NCI-H1930 (cell line): Measurements from ENCODE around the gene CYSLTR1.
"Not testable (repeated sequence)": the region's sequence is repeated elsewhere in the genome, so short reads cannot be mapped to it uniquely, and the experiment has no call there.

Experiments used
- DNase-seq, 2 experiments: peaks; one replicate each; lab custom pipeline; 2025; lab: John Stamatoyannopoulos, UW

CYSLTR1 gene

GRCh38 chrX:78327370-78328086, at the start of gene CYSLTR1:
Gene CYSLTR1 (minus strand): TSS chrX:78327611. CDS start chrX:78273746, 53,865 bp downstream.
- no peak for DNase-seq

- no peak for DNase-seq
Observed at GRCh38 chrX:78377186-78377585, 49.8 kb upstream of the CYSLTR1 start.

GRCh38 chrX:78375894-78376293, 48.5 kb upstream of the CYSLTR1 start:
- no peak for DNase-seq

- no peak for DNase-seq
Observed at GRCh38 chrX:78366576-78366975, 39.2 kb upstream of the CYSLTR1 start.

- DNase-seq = no peak
Observed at GRCh38 chrX:78357342-78358055, 30.1 kb upstream of the CYSLTR1 start.

DNA sequence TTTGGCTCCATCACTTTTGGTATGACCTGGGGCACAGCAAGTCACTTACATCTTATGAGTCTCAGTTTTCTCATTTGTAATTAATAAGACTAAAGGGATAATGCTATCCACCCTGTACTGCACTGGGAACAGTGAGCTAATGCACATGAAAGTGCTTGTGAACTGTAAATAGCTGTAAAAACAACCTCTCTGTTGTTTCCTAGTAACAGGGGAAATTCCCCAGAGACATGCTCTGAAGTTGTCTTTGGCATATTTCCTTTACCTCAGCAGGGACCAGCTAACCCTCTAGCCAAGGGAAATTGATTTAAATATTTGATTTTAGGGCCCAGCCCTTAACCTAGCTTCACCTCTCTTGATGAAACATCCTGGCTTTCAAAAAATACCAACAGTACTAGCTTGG, 6.1 kb upstream of the CYSLTR1 start:
- DNase-seq = no peak

- DNase-seq = no peak
Observed at GRCh38 chrX:78331708-78332107, 4.3 kb upstream of the CYSLTR1 start.

DNA sequence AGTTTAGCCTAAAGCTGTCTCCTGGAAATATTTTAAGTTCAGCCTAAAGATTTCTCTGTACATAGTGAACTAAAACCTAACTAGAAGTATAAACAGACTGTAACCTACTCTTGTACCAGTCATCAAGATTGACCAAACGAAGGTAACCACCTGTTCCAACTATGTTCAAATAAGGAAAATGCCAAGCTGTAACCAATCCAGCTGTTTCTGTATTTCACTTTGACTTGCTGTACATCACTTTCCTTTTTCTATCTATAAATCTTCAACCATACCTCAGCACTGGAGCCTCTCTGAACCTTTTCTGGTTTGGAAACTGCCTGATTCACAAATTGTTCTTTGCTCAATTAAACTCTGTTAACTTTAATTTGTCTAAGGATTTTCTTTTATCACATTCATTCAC, 3.1 kb upstream of the CYSLTR1 start:
- no peak for DNase-seq

- DNase-seq = no peak
Observed at GRCh38 chrX:78330068-78330467, 2.7 kb upstream of the CYSLTR1 start.

- DNase-seq = no peak
Observed at GRCh38 chrX:78329486-78329885, 2.1 kb upstream of the CYSLTR1 start.

DNA sequence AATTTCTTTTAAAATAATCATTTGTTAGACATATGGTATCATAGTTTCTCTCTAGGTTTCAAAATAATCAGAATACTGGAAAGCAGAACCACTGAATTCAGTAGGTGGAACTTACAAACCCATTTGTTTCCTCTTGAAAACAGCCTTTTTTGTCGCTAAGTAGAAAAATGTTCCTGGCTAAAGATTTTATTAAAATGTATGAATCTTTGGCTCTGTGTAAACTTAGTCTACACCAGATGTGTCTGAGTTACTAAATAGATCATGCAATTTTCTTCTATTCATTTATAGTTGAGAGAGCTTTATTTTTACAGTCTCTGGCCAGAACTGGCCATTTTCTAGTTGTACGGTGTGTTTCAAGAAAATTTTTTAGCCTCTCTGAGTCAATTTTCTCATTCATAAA, 1.0 kb downstream of the CYSLTR1 start:
- DNase-seq = no peak

DNA sequence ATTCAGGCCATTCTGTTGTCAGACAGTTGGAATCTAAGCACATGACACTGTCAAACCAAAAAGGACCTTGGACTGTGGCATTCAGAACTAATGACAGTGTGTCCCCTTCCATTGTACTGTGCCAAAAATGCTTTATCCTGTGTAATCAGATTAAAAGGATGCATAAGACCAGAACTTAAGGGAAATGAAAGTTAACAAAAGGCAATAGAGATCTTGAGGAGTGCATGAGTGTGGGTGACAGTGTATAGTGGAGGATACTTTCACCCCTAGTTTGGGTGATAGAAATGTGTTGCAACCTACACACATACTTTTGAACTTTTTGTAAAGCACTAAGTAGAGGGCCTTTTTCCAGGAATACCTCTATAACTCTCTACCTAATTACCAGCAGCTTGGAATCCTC, 4.5 kb downstream of the CYSLTR1 start:
- DNase-seq = no peak

- no peak for DNase-seq
Observed at GRCh38 chrX:78321809-78322208, 5.6 kb downstream of the CYSLTR1 start.

GRCh38 chrX:78316265-78316664, 11.1 kb downstream of the CYSLTR1 start:
- no peak for DNase-seq

- DNase-seq = no peak
Observed at GRCh38 chrX:78315745-78316144, 11.7 kb downstream of the CYSLTR1 start.

DNA sequence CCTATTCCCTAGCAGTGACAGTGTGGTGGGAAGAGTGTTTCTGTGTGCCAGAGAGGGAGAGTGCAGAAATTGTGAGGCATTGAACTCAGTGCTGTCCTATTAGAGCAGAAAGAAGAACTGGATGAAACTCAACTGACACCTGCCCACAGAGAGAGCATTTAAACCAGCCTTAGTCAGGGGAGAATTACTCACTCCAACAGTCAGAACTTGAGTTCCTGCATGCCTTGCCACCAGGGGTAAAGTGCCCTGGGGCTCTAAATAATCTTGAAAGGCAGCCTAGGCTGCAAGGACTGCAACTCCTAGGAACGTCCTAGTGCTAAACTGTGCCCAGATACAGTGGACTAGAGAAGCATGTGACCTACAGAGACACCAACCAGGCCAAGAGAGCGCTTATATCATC, 12.8 kb downstream of the CYSLTR1 start:
- DNase-seq = no peak

DNA sequence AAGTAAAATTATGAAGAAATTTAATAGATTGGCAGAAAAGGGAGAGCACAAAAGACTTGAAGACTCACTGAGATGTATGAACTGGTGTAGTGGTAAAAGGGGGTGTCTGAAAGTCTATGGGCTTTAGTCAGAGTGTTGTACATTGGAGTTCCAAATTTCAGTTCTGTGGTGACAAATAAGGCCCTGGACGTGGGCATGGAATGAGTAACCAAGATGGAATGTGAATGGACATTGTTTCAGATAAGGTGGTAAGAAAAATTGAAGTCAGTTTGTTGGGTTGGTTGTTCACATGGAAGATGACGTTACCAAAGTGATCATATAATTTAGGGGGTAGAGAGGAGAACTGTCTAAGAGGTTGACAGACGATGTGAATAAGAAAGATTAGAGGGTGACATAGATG, 13.9 kb downstream of the CYSLTR1 start:
- DNase-seq = no peak

GRCh38 chrX:78307665-78308064, 19.7 kb downstream of the CYSLTR1 start:
- no peak for DNase-seq

- DNase-seq = no peak
Observed at GRCh38 chrX:78303086-78303485, 24.3 kb downstream of the CYSLTR1 start.

DNA sequence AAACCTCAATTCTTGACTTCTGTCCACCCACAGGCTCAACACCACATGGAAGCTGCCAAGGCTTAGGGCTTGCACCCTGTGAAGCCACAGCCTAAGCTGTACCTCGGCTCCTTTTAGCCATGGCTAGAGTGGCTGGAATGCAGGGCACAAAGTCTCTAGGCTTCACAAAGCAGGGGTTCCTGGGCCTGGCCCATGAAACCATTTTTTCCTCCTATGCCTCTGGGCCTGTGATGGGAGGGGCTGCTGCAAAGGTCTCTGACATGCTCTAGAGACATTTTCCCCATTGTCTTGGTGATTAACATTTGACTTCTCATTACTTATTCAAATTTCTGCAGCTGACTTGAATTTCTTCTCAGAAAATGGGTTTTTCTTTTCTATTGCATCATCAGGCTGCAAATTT, 26.5 kb downstream of the CYSLTR1 start:
- not testable (repeated sequence) for DNase-seq

DNA sequence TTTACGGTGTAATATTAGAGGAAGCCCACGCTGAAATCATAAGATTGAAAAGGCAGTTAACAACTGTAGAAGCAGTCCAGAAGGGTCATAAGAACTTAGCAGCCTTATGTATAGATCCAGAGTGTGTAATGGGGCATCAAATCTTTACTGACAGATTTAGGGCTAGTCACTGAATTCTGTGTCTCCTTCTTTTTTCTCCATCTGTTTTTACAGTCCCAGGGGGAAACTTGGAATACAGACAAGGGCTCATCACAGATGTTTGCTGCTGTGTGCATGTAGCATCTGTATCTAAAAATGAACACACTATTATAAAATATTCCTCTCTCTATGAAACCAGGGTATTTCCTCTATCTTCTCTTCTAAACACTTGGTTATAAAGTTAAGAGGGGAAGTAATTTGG, 43.9 kb downstream of the CYSLTR1 start:
- no peak for DNase-seq

DNA sequence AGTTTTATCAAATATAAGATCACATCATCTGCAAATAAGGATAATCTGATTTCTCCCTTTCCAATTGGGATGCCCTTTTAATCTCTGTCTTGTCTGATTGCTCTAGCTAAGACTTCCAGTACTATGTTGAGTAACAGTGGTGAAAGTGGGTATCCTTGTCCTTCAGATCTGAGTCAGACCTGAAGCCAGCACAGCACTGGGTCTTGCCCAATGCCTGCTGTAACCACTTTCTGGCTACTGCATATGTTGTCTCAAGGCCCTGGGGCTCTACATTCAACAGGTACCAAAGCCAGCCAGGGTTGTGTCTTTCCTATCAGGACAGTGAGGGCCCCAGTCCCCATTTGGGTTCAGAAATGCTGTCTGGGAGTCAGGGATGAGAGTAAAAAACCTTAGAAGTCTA, 90.3 kb downstream of the CYSLTR1 start:
- no peak for DNase-seq

- not testable (repeated sequence) for DNase-seq
Observed at GRCh38 chrX:78226047-78226446, 101.4 kb downstream of the CYSLTR1 start.
